HG03064 (cell line): ENCODE measurements around the gene SPRR5.

ENCODE experiments used
- ATAC-seq: cut with Tn5 transposase; IDR thresholded peaks from one replicate; pipeline ENCODE4 v1.9.1; 2021; ENCODE audit warnings: low read depth; ENCODE audit not compliant: unreplicated experiment

The SPRR5 gene, protein sequence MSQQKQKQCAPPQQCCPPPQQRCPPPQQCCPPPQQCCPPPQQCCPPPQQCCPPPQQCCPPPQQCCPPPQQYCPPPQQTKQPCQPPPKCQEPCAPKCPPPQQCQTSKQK

DNA sequence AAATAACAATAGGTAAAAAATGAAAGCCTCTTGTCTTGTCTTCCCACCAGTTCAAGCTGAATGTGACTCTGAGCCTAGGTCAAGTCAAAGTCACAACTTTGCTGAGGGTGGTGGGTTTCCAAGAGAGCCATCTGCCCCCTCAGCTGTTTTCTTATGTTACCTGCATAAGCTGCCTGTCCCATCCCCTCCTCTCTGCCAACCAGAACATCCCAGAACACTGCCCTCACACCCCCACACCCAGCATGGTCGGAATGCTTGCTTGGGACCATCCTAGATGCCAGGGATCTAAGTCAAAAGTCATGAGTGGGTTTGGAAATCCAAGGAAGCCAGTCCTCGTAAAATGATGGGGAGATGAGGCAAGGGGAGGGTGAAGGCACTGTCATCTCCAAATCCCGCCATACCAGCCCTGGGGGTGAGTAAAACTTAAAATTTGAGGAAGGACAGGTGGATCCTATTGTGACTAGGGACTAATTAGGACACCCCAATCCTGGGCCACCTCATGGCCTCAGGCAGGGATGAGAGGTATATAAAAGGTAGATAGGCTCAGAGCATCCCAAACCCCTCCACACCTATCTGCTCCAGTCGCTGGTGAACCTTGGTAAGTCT, at the start of gene SPRR5:
TSS of gene SPRR5 (plus strand) at position 556 of the 606 bp plus-strand sequence. CDS start 1,349 bp downstream, outside the sequence.
- ATAC-seq: no peak

GRCh38 chr1:152899027-152899426, 48.0 kb upstream of the SPRR5 start:
- no peak for ATAC-seq

DNA sequence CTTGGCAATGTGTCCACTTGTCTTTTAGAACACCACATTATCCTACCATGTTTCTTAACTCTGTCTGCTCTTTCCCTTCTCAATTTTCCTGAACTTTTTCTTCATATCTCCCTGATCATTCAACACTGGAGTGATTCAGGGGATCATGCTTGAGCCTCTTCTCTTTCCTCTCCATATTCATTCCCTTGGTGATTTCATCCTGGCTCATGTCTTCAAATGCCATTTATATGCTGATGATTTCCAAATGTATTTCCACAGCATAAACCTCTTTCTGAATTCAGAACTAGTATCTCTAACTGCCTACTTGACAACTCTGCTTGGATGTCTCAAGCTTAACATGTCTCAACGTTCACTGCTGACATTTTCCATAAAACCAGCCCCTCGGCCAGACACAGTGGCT, 47.1 kb upstream of the SPRR5 start:
- ATAC-seq: no peak

DNA sequence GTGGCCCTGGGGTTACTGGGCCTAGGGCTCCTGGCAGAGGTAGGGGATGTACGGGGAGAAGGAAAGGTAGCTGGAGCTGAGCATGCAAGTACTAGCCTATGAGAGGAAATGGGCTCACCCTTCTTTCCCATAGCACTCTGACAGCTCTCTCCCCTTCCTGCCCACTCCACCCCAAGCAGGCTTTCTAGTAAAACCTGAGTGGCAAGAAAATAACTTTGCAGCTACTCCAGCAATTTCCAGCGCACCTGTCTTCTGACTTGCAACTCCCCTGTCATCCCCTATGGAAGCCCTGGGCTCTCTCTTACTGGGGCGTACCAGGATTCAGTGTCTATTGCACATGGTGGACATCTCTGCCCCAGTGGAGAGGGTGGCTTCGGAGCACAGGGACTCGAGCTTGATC, 45.4 kb upstream of the SPRR5 start:
- no peak for ATAC-seq

DNA sequence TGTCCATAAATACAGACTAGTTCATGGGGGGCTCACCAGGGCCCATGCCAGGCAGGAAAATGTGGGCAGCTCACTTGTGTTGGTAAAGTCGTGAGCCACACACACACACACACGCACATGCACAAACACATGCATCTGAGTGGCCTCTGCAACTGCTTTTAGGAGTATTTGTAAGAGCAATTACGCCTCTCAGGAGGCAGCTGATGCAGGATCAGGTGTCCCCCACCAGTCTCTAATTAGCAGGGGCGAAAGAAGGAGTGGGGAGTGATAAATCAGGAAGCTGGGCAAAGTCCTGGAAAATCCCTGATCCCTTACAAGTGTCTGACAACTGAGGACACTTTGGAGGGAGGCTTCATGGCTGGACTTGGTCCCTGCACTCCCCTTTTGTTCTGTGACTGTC, 44.4 kb upstream of the SPRR5 start:
- ATAC-seq: no peak

DNA sequence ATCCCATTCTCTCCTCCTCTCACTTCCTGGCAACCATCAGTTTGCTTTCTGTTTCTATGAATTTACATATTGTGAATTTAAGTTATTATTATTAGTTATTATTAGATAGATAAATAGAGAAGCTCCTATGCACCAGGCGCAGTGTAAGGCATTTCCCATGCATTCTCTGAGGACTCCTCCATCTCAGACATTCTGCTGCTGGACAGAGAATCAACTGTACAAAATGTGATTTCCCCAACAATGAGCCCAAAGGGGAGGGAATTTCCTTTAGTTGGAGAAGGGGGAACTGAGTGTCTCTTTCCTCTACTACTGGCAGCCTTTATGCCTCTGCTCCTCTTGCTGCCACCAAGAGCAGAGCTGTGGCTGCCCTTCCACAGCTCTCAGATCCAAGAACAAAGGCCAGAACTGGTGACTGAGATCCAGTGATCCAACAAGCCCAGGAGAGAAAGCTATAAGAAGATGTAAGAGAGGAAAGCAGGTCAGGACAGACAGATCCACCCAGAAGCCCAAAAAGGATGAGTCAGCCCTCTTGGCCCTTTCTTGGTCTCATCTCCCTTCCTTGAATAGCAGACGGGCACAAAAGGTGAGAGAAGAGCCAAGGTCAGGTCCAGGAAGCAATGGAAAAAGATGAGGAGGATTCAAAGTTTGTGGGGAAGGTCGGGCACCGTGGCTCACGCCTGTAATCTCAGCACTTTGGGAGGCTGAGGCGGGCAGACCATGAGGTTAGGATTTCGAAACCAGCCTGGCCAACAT, 42.1 kb upstream of the SPRR5 start:
- no peak for ATAC-seq

DNA sequence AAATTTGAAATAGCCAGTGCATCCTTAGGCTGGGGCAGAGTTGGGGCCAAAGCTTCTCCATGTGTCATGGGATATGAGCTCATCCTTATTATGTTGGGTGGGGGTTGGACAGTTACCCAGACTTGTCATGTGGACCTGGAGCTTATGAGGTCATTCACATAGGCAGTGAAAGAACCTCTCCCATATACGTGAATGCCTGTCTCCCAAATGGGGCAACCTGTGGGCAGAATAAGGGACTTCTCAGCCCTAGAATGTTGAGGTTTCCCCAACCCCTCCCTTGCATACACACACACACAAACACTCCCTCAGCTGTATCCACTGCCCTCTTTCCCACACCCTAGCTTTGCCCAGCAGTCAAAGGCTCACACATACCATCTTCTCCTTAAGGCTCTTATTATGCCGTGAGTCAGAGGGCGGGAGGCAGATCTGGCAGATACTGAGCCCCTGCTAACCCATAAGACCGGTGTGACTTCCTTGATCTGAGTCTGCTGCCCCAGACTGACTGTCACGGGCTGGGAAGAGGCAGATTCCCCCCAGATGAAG, 40.9 kb upstream of the SPRR5 start:
- no peak for ATAC-seq

DNA sequence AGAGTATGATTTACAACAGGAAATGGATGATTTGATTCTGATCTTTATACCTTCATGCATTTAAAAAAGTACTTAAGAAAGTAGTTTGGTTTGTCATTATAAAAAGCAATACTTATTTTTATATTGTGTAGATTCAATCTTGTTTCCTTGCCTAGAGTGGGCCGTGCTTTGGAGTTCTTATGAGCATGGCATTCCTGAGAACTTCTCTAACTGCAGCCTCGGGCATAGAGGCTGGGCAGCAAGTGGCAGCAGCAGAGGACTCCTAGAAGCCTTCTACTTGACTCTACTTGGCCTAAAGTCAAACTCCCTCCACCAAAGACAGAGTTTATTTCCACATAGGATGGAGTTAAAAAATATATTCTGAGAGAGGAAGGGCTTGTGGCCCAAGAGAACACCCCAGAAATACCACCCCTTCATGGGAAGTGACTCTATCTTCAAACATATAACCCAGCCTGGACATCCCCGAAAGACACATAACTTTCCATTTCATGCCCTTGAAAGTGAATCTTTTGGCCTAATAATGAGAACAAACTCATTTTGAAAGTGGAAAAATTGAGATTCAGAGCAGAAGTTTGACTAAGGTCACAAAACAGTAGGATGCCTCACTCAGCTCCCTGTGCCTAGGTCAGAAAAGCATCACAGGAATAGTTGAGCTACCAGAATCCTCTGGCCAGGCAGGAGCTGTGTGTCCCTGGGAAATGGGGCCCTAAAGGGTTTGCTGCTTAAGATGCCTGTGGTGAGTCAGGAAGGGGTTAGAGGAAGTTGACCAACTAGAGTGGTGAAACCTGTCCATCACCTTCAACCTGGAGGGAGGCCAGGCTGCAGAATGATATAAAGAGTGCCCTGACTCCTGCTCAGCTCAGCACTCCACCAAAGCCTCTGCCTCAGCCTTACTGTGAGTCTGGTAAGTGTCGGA, 39.1 kb upstream of the SPRR5 start, which contains the start of gene IVL:
TSS of gene IVL (plus strand) at position 861 of the 916 bp plus-strand sequence. CDS start 1,252 bp downstream, outside the sequence.
- no peak for ATAC-seq

- ATAC-seq: no peak
These were observed 37.8 kb upstream of the SPRR5 start for GRCh38 chr1:152909206-152909605.

DNA sequence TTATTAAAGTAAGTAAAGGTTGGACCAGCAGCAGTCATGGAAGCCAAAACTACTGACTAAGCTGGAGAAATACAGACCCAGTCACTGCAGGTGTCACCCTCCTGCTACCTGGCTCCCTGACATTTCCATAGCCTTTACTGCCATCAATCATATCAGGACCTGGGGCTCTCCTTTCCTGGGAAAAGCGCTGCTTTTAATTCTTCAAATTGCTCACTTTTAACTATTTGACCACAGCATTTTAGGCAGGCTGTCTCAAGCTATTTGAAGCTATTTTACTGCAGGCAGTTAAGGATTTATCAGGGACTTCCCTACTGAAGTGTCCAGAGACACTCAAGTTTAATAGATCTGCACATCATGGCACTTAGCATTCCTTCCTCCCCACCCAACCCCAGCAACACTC, 34.5 kb upstream of the SPRR5 start:
- ATAC-seq: no peak

DNA sequence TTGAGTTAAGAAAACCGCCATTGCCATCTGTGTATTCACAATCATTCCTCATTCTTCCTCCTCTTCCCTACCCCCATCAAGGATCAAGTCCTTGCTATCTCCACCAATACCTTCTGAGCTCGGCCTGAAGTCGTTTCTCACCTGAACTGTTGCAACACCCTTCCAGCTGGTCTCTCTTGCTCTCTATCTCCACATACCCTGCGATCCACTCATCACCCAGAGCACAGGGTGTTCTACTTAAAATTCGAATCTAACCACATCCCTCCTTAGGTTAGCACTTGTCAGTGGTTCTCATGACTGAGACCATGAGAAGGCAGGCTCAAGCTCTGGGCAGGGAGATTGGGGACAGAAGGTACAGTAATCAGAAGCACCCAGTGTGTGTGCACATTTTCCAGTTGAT, 34.1 kb upstream of the SPRR5 start:
- no peak for ATAC-seq

- no peak for ATAC-seq
These were observed 29.2 kb upstream of the SPRR5 start for GRCh38 chr1:152917794-152918193.

DNA sequence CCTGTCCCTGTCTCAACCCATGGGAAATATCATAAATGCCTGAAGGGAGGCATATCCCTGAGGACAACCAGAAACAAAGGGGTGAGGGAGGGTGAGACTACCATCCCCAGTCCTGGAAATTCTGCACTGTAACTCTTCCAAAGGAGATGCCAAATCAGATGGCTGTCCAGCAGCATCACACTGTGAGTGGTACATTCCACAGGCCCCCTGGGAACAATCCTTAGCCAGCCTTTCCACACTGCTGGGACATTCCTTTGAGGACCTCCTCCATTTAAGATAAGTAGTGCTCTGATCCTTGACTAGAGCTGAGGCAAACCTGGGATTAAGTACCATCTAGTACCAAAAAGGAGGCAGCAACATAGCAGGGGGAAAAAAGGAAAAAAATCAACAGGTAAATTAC, 27.9 kb upstream of the SPRR5 start:
- no peak for ATAC-seq

- ATAC-seq: no peak
These were observed 22.8 kb upstream of the SPRR5 start for GRCh38 chr1:152924191-152924590.

DNA sequence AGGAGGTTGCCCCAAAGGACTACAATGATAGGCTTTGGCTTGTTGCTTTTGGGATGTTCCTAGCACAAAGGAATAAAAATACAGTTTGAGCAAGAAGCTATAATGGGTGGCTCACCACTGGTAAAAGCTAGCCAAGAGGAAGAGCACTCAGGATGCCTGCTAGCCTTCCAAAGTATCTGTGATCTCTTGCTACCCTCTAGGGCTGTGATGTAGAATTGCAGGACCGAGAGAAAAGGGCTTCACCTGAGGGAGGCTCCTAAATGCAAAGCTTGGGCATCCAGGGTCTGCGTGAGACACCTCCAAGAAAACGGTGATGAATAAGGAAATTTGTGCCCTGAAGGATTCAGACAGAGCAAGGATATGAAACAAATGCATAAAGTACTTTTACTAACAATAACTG, 20.9 kb upstream of the SPRR5 start:
- no peak for ATAC-seq

DNA sequence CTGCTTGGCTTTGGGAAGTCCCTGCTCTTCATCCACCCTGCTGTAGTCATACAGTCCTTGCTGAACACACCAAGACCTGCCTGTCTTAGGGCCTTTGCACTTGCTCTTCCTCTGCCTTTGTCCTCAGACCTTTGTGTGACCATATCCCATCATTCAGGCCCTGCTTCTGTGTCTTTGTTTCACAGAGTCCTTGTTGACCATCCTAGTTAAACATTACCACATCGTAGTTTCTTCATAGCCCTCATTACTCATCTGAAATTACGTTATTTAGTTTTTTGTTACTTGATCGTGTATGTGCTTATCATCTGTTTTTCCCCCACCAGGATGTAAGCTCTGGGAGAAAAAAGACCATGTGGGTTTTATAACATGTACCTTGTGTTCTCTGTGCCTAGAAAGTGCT, 18.3 kb upstream of the SPRR5 start:
- no peak for ATAC-seq

- no peak for ATAC-seq
These were observed 14.7 kb upstream of the SPRR5 start for GRCh38 chr1:152932170-152932811.

- no peak for ATAC-seq
These were observed 13.8 kb upstream of the SPRR5 start for GRCh38 chr1:152933196-152933595.

DNA sequence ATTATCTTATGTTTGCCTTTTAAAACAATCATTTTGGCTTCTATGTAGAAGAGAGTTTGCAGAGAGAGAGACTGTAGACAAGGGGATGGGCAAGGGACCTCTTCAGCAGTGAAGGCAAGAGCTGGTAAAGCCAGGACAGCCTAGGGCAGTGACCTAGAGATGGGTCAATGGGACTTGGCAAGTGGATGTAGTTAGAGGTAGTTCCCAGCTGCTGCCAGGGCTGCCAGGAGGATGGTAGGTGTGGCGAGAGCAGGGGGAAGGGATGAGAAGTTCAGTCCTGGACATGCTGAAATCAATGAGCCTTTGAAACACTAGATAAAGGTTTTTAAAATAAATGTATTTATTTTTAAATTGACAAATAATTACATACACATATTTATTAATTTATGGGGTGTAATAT, 6.4 kb upstream of the SPRR5 start:
- no peak for ATAC-seq

- ATAC-seq: no peak
These were observed 5.8 kb upstream of the SPRR5 start for GRCh38 chr1:152941037-152941711.
